Endothelial cell (in vitro differentiated cells): ENCODE results near the gene NHEJ1. TPM values are rescaled to one million over a fixed set of nuclear protein-coding genes. Genes with fewer than 3 reads are reported as not detected.

Experiments used
- DNase-seq: peaks from one replicate; pipeline ENCODE4 v3.0.0; 2021; ENCODE audit warnings: low spot score
- H3K27ac Mint-ChIP-seq: one replicate; pipeline ENCODE4 v1.8.0; 2021; ENCODE audit warnings: mixed read lengths, inconsistent platforms; ENCODE audit not compliant: unreplicated experiment
- H3K27me3 Mint-ChIP-seq: one replicate; pipeline ENCODE4 v1.8.0; 2021; ENCODE audit warnings: mild to moderate bottlenecking, moderate library complexity, mixed read lengths, inconsistent platforms; ENCODE audit not compliant: unreplicated experiment
- H3K36me3 Mint-ChIP-seq: one replicate; pipeline ENCODE4 v1.8.0; 2021; ENCODE audit warnings: mild to moderate bottlenecking, low read depth, mixed read lengths, inconsistent platforms; ENCODE audit not compliant: unreplicated experiment
- H3K4me1 Mint-ChIP-seq: one replicate; pipeline ENCODE4 v1.8.0; 2021; ENCODE audit warnings: mild to moderate bottlenecking, mixed read lengths, inconsistent platforms; ENCODE audit not compliant: unreplicated experiment
- H3K4me3 Mint-ChIP-seq: one replicate; pipeline ENCODE4 v1.8.0; 2021; ENCODE audit warnings: mild to moderate bottlenecking, mixed read lengths, inconsistent platforms; ENCODE audit not compliant: unreplicated experiment
- H3K9me3 Mint-ChIP-seq: one replicate; pipeline ENCODE4 v1.8.0; 2021; ENCODE audit warnings: mixed read lengths, inconsistent platforms; ENCODE audit not compliant: unreplicated experiment
- CTCF ChIP-seq: fragments of 200-600 bp; sonication (generic); IDR thresholded peaks from one replicate; pipeline ENCODE4 v1.5.0; 2021; ENCODE audit warnings: antibody characterized with exemption; ENCODE audit not compliant: unreplicated experiment
- total RNA-seq: library from RNA; stranded (reverse); fragmentation: NEBNext Ultra II Directional; extraction: Animal tissue kit (Norgen Biotek cat#: 25700); gene quantifications from one replicate; pipeline ENCODE4 v1.2.1, GENCODE V29; 2021; ENCODE audit not compliant: unreplicated experiment

Gene NHEJ1
- total RNA-seq, 1 donor from 2014 or later = 11.1 TPM

- Mint-ChIP-seq H3K9me3 (no peaks in the 10 kb centered on the region), H3K27ac (no peak overlapping the region), H3K4me1 (peaks cover 22% of the 10 kb centered on the region), H3K36me3 (no peaks in the 10 kb centered on the region), H3K4me3 (no peak overlapping the region), H3K27me3 (no peaks in the 10 kb centered on the region)
- no peak for TF ChIP-seq CTCF
- no peak for DNase-seq
Observed at GRCh38 chr2:219090436-219091299, 69.9 kb downstream of the NHEJ1 start.

DNA sequence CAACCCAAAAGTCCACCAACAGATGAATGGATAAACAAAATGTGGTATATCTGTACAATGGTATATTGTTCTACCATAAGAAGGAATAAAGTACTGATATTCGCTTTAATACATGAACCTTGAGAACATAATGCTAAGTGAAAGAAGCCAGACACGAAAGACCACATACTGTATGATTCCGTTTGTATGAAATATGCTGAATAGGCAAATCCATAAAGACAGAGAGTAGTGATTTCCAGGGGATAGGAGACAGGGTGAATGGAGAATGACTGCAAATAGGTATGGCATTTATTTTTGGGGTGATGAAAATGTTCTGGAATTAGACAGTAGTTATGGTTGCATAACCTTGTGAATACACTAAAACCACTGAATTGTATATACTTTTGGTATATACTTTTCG is 71.3 kb downstream of the NHEJ1 start:
- Mint-ChIP-seq H3K27ac (no peak overlapping the region), H3K9me3 (no peaks in the 10 kb centered on the region), H3K36me3 (no peaks in the 10 kb centered on the region), H3K27me3 (no peaks in the 10 kb centered on the region), H3K4me3 (no peak overlapping the region), H3K4me1 (peaks cover 15% of the 10 kb centered on the region)
- TF ChIP-seq CTCF = no peak
- DNase-seq = no peak

DNA sequence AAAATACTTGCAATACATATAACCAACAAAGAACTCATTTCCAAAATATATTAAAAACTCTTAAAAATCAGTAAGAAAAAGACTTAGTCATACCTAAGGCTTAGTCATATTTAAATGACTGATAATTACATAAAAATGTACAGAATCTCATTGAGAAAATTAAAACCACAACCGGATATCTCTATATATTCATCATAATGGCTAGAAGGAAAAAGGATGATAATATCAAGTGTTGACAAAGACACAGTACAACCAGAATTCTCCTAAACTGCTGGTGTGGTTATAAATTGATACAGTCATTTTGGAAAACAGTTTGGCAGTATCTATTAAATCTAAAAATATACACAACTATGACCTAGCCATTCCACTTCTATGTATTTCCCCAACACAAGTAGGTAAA is 72.8 kb downstream of the NHEJ1 start:
- Mint-ChIP-seq H3K4me3 (no peak overlapping the region), H3K27me3 (no peaks in the 10 kb centered on the region), H3K36me3 (no peaks in the 10 kb centered on the region), H3K9me3 (no peaks in the 10 kb centered on the region), H3K27ac (no peak overlapping the region), H3K4me1 (peaks cover 2% of the 10 kb centered on the region)
- TF ChIP-seq CTCF = no peak
- no peak for DNase-seq

- Mint-ChIP-seq H3K27me3 (no peaks in the 10 kb centered on the region), H3K4me3 (no peak overlapping the region), H3K9me3 (no peaks in the 10 kb centered on the region), H3K36me3 (no peaks in the 10 kb centered on the region), H3K4me1 (peaks cover 2% of the 10 kb centered on the region), H3K27ac (no peak overlapping the region)
- TF ChIP-seq CTCF = no peak
- no peak for DNase-seq
Observed at GRCh38 chr2:219087361-219087760, 73.3 kb downstream of the NHEJ1 start.

DNA sequence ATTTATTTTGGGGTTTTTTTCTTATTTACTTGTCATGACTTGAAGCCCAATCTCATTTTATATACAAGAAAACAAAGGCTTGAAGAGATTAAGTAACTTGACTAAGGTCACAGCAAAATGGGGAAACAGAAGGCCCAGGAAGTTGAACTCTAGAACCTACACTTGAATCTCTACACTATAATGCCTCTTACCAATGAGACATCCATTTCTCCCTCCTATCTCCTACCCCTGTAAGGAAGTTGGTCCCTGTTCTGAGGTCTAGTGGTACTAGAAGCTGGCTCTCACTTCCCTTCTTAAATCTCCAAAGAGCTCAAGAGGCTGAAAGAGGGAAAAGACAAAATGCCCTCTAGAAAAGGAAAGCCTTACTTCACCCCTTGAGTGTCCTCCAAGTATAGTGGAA is 74.4 kb downstream of the NHEJ1 start:
- H3K4me3 Mint-ChIP-seq = no peak overlapping the region
- no peaks in the 10 kb centered on the region for H3K9me3 Mint-ChIP-seq
- H3K27me3 Mint-ChIP-seq = no peaks in the 10 kb centered on the region
- H3K4me1 Mint-ChIP-seq = peaks cover 2% of the 10 kb centered on the region
- no peak for DNase-seq
- no peak for TF ChIP-seq CTCF
- no peaks in the 10 kb centered on the region for H3K36me3 Mint-ChIP-seq
- H3K27ac Mint-ChIP-seq = no peak overlapping the region
